K562 (cell line): ENCODE data around the gene C4orf54. TPM values are rescaled to one million over a fixed set of nuclear protein-coding genes. Genes with fewer than 3 reads are reported as not detected.

Experiments used
- ATAC-seq: fragments of 200-7000 bp; cut with Tn5 transposase; 3 replicates; pipeline ENCODE4 v1.9.1; 2020; ENCODE audit warnings: moderate library complexity
- BruUV-seq: library from RNA; stranded (reverse); fragments of 400-500 nt; replicated peaks from 2 replicates; lab custom pipeline; 2021; lab: Mats Ljungman, UMichigan
- CTCF ChIA-PET: fragments of 300-600 bp; formaldehyde crosslinking; extraction: SDS; loops from one replicate; lab custom pipeline; 2021; ENCODE audit warnings: low intra/inter-chr PET ratio; lab: Yijun Ruan, JAX
- POLR2A ChIA-PET: fragments of 300-600, 350-650 bp; sonication (Branson Sonifier 250); formaldehyde crosslinking; extraction: SDS; loops from one replicate; lab custom pipeline; 2021; ENCODE audit warnings: antibody characterized with exemption, inconsistent platforms; lab: Yijun Ruan, JAX
- DNase-seq, 4 experiments: peaks; one replicate each; pipeline versions ENCODE4 v3.0.0 to v3.0.0-alpha.2; 2011 to 2018; ENCODE audit warnings: low spot score in 3 of 4, mixed read lengths in 3 of 4; ENCODE audit errors: extremely low read depth in 1 of 4
- FAIRE-seq: peaks from 2 replicates; lab custom pipeline; 2011; peaks lifted over from hg19 to GRCh38; lab: Jason Lieb, UNC
- H2AFZ ChIP-seq: 2 replicates; pipeline ENCODE4 v1.6.0; 2011; ENCODE audit warnings: low read depth, low read length, control low read depth, inconsistent platforms
- H3K27ac ChIP-seq: fragments of 200-600 bp; 3 replicates; pipeline ENCODE4 v1.8.0; 2011; ENCODE audit warnings: low read depth, mild to moderate bottlenecking, control low read depth, inconsistent platforms, low read length, moderate library complexity, mixed read lengths; ENCODE audit errors: extremely low read depth
- H3K27me3 ChIP-seq, 2 experiments: fragments of 300-600 bp in 1 of 2; 2 replicates in 1 of 2; 3 replicates in 1 of 2; pipeline versions ENCODE4 v1.6.0 to v1.8.0; 2011; ENCODE audit warnings: inconsistent platforms in 2 of 2, low read length in 2 of 2, mild to moderate bottlenecking in 1 of 2, mixed read lengths in 1 of 2, moderate library complexity in 1 of 2; ENCODE audit not compliant: control insufficient read depth in 2 of 2, insufficient read depth in 2 of 2
- H3K36me3 ChIP-seq: fragments of 300-600 bp; 3 replicates; pipeline ENCODE4 v1.8.0; 2011; ENCODE audit warnings: mild to moderate bottlenecking, low read length, inconsistent platforms; ENCODE audit not compliant: control insufficient read depth, insufficient read depth
- H3K4me1 ChIP-seq, 2 experiments: fragments of 200-600 bp in 1 of 2; replicated peaks in 1 of 2; 2 replicates in 1 of 2; 3 replicates in 1 of 2; pipeline versions ENCODE4 v1.5.1 to v1.8.0; 2011; ENCODE audit warnings: inconsistent platforms in 2 of 2, low read length in 2 of 2, mild to moderate bottlenecking in 1 of 2, mixed read lengths in 1 of 2, moderate library complexity in 1 of 2; ENCODE audit not compliant: control insufficient read depth in 2 of 2, insufficient read depth in 2 of 2
- H3K4me2 ChIP-seq: 2 replicates; pipeline ENCODE4 v1.6.1; 2011; ENCODE audit warnings: low read length, control low read depth, inconsistent platforms, mixed read lengths; ENCODE audit not compliant: insufficient read depth
- H3K4me3 ChIP-seq: fragments of 200-600 bp; sonication (generic), shearing (Covaris generic); 2 replicates; pipeline ENCODE4 v1.5.1; 2016; ENCODE audit warnings: control low read depth, inconsistent platforms
- H3K79me2 ChIP-seq: fragments of 200-600 bp; 3 replicates; pipeline ENCODE4 v1.8.0; 2011; ENCODE audit warnings: low read length, inconsistent platforms; ENCODE audit not compliant: control insufficient read depth, insufficient read depth
- H3K9ac ChIP-seq, 2 experiments: 2 replicates each; pipeline versions ENCODE4 v1.6.0 to v1.6.1; 2011; ENCODE audit warnings: low read depth in 2 of 2, low read length in 2 of 2, control low read depth in 1 of 2, inconsistent platforms in 1 of 2, mild to moderate bottlenecking in 1 of 2, mixed read lengths in 1 of 2; ENCODE audit not compliant: insufficient read depth in 1 of 2
- H3K9me1 ChIP-seq: one replicate; pipeline ENCODE4 v1.6.0; 2011; ENCODE audit warnings: inconsistent platforms, mild to moderate bottlenecking, low read length, moderate library complexity; ENCODE audit not compliant: control insufficient read depth, insufficient read depth
- H3K9me3 ChIP-seq: replicated peaks from 2 replicates; pipeline ENCODE4 v1.5.1; 2011; ENCODE audit warnings: low read depth, low read length, inconsistent platforms; ENCODE audit not compliant: control insufficient read depth, insufficient read depth
- H4K20me1 ChIP-seq: replicated peaks from 2 replicates; pipeline ENCODE4 v1.6.1; 2011; ENCODE audit warnings: low read length, inconsistent platforms, mixed read lengths; ENCODE audit not compliant: control insufficient read depth, insufficient read depth
- BRCA1 ChIP-seq, 2 experiments: fragments of 450-650 bp in 1 of 2; sonication (generic) in 1 of 2; formaldehyde crosslinking in 1 of 2; IDR thresholded peaks; 2 replicates each; pipeline versions ENCODE4 v1.5.0 to v1.6.1; 2017 to 2020; ENCODE audit warnings: mild to moderate bottlenecking in 1 of 2, missing genetic modification reagents in 1 of 2
- EGR1 ChIP-seq: fragments of 450-650 bp; conservative IDR thresholded peaks from 2 replicates; pipeline ENCODE4 v1.6.1; 2017; ENCODE audit warnings: mild to moderate bottlenecking
- GABPA ChIP-seq: fragments of 200-800 bp; sonication (Bioruptor generic); conservative IDR thresholded peaks from 2 replicates; pipeline ENCODE4 v1.6.1; 2016; ENCODE audit warnings: low read depth, missing genetic modification characterization, missing compliant biosample characterization
- GABPB2 ChIP-seq: fragments of 250-450 bp; sonication (Bioruptor Pico); conservative IDR thresholded peaks from 2 replicates; pipeline ENCODE4 v1.5.1; 2021; ENCODE audit warnings: mild to moderate bottlenecking
- HDAC1 ChIP-seq, 2 experiments: fragments of 450-650 bp; IDR thresholded peaks; 2 replicates each; pipeline ENCODE4 v1.6.1; 2016 to 2017; ENCODE audit warnings: inconsistent platforms in 1 of 2, mild to moderate bottlenecking in 1 of 2, moderate library complexity in 1 of 2
- IRF2 ChIP-seq: sonication (generic); formaldehyde crosslinking; IDR thresholded peaks from 2 replicates; pipeline ENCODE4 v1.8.1; 2022; ENCODE audit warnings: mild to moderate bottlenecking, missing genetic modification reagents
- KDM4B ChIP-seq, 2 experiments: fragments of 450-650 bp in 1 of 2; sonication (generic) in 1 of 2; IDR thresholded peaks; 2 replicates each; pipeline ENCODE4 v1.6.1; 2016 to 2017; ENCODE audit warnings: borderline replicate concordance in 2 of 2, antibody characterized with exemption in 1 of 2, low read depth in 1 of 2, mild to moderate bottlenecking in 1 of 2
- POLR2H ChIP-seq: IDR thresholded peaks from 2 replicates; pipeline ENCODE4 v1.6.1; 2016; ENCODE audit warnings: missing genetic modification characterization, low read depth, mild to moderate bottlenecking, control low read depth, missing compliant biosample characterization, moderate library complexity
- PRDM10 ChIP-seq: fragments of 450-650 bp; IDR thresholded peaks from 2 replicates; pipeline ENCODE4 v1.6.1; 2018; ENCODE audit not compliant: partially characterized antibody
- XRCC4 ChIP-seq: IDR thresholded peaks from one replicate; pipeline ENCODE4 v1.6.1; 2011; ENCODE audit not compliant: insufficient read depth, insufficient read length; ENCODE audit errors: extremely low read depth
- ZBTB17 ChIP-seq: fragments of 450-650 bp; formaldehyde crosslinking; IDR thresholded peaks from 2 replicates; pipeline ENCODE4 v1.4.0; 2020; ENCODE audit warnings: mild to moderate bottlenecking
- ZNF707 ChIP-seq: fragments of 250-450 bp; sonication (Bioruptor Pico); conservative IDR thresholded peaks from 2 replicates; pipeline ENCODE4 v1.8.0; 2022; ENCODE audit warnings: inconsistent platforms, mild to moderate bottlenecking, moderate library complexity
- WGBS: fragments of 100-300 bp; shearing (Covaris generic); methylation state at CpG from one replicate; pipeline ENCODE4 v1.1.6; 2016; ENCODE audit warnings: low coverage, mixed read lengths; ENCODE audit not compliant: insufficient coverage; ENCODE audit errors: missing lambda C conversion rate; 5-methylcytosine and 5-hydroxymethylcytosine counted together
- in situ Hi-C: fragments of 300-500 bp; cut with MboI; formaldehyde crosslinking; loops from 4 replicates; pipeline ENCODE4 v1.15.0; 2018; ENCODE audit warnings: inconsistent platforms, mixed read lengths
- intact Hi-C: fragments of 100-400 bp; cut with micrococcal nuclease; formaldehyde crosslinking; loops from 2 replicates; pipeline ENCODE4 v1.14.2; 2022
- polyA plus RNA-seq, 8 experiments: library from polyadenylated mRNA; depleted of rRNA in 4 of 8; stranded (reverse) in 5 of 8; unstranded in 3 of 8; fragments of >200 nt; fragmentation: Nextera tagmentation in 2 of 8; fragmentation: Illumina TruSeq in 1 of 8; extraction: Ambion mirVana in 2 of 8; extraction: Trizol in 1 of 8; gene quantifications; 2 replicates each; pipeline versions ENCODE4 v1.2.1 to v1.2.3, GENCODE V29; 2011 to 2014; ENCODE audit warnings: inconsistent platforms in 1 of 8, missing spikeins in 1 of 8
- total RNA-seq, 7 experiments: library from RNA; depleted of rRNA in 6 of 7; stranded (reverse); fragments of >200 nt in 6 of 7; fragmentation: Illumina TruSeq in 2 of 7; extraction: Trizol in 2 of 7; gene quantifications; 2 replicates each; pipeline versions ENCODE4 v1.2.1 to v1.2.3, GENCODE V29; 2011 to 2021; ENCODE audit warnings: low replicate concordance in 1 of 7
- TF ChIP-seq, protein P1 (sequence below): fragments of 450-650 bp; conservative IDR thresholded peaks from 2 replicates; pipeline ENCODE4 v1.6.1; 2016; ENCODE audit warnings: missing genetic modification characterization, low read depth, mild to moderate bottlenecking, missing compliant biosample characterization, moderate library complexity
- TF ChIP-seq, protein P2 (sequence below): fragments of 450-650 bp; IDR thresholded peaks from 2 replicates; pipeline ENCODE4 v1.6.1; 2016; ENCODE audit warnings: borderline replicate concordance

C4orf54 gene
- total and polyA plus RNA-seq, 9 of the 15 experiments (the other 6 are each of a cell fraction or from before 2014, with no cell fraction given): not detected

DNA sequence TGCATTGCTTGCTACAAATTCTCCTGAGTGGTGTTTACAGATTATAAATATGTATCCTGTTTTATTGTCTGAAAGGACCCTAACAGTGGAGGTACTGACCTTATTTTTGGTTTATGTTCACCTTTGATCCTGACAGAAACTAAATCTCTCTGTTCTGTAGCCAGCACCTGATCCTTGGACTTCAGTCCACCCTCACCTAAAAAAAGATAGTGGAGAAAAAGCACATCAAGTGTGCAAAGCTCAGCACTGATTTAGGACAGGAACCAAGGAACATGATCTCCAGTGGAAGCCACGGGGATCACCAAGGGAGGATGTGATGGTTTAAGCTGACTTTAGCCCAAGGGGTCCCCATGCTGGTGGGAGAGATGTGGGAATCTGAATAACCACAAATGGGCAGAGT is 22.3 kb upstream of the C4orf54 start (continued):
- no peak for TF ChIP-seq GABPB2 (CRISPR knock-in tag)
- TF ChIP-seq IRF2 (CRISPR knock-in tag): no peak
- no peak for TF ChIP-seq ZBTB17
- no peak for TF ChIP-seq BRCA1 (IDR thresholded peaks at IDR 0.05)
- TF ChIP-seq BRCA1 (CRISPR knock-in tag; IDR thresholded peaks at IDR 0.05): no peak
- no peak for TF ChIP-seq PRDM10
- no peak for TF ChIP-seq EGR1
- no peak for TF ChIP-seq KDM4B (IDR thresholded peaks at IDR 0.05; ENCODE audit: borderline replicate concordance in 2 of 2, low read depth in 1 of 2)

GRCh38 chr4:99679204-99679603 is 21.6 kb upstream of the C4orf54 start:
- H3K27ac ChIP-seq: no peak overlapping the region
- no peaks in the 10 kb centered on the region; a peak in 1 of 5 replicates for H3K4me1 ChIP-seq
- no peaks in the 10 kb centered on the region for H3K79me2 ChIP-seq
- H3K9ac ChIP-seq: no peak overlapping the region
- 2% methylated on average over 4 of the region's 4 CpGs for WGBS
- no TSS peak for BruUV-seq
- no peaks in the 10 kb centered on the region for H3K27me3 ChIP-seq
- H3K4me3 ChIP-seq: no peak overlapping the region
- H2AFZ ChIP-seq: no peak overlapping the region
- H3K9me1 ChIP-seq: no peaks in the 10 kb centered on the region
- H4K20me1 ChIP-seq: no peaks in the 10 kb centered on the region
- FAIRE-seq (no peak), ATAC-seq (no peak), DNase-seq (no peak)
- in situ Hi-C loops (no loop called here), intact Hi-C loops (no loop called here)
- ChIA-PET CTCF (no interaction called here), POLR2A (no interaction called here)
- H3K9me3 ChIP-seq: no peaks in the 10 kb centered on the region
- H3K4me2 ChIP-seq: no peak overlapping the region
- H3K36me3 ChIP-seq: no peaks in the 10 kb centered on the region
- TF ChIP-seq, protein P1, sequence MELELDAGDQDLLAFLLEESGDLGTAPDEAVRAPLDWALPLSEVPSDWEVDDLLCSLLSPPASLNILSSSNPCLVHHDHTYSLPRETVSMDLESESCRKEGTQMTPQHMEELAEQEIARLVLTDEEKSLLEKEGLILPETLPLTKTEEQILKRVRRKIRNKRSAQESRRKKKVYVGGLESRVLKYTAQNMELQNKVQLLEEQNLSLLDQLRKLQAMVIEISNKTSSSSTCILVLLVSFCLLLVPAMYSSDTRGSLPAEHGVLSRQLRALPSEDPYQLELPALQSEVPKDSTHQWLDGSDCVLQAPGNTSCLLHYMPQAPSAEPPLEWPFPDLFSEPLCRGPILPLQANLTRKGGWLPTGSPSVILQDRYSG (tag): no peak
- no peak for TF ChIP-seq XRCC4
- TF ChIP-seq HDAC1 (IDR thresholded peaks at IDR 0.05): no peak
- no peak for TF ChIP-seq GABPA (tag)
- no peak for TF ChIP-seq POLR2H
- TF ChIP-seq, protein P2, sequence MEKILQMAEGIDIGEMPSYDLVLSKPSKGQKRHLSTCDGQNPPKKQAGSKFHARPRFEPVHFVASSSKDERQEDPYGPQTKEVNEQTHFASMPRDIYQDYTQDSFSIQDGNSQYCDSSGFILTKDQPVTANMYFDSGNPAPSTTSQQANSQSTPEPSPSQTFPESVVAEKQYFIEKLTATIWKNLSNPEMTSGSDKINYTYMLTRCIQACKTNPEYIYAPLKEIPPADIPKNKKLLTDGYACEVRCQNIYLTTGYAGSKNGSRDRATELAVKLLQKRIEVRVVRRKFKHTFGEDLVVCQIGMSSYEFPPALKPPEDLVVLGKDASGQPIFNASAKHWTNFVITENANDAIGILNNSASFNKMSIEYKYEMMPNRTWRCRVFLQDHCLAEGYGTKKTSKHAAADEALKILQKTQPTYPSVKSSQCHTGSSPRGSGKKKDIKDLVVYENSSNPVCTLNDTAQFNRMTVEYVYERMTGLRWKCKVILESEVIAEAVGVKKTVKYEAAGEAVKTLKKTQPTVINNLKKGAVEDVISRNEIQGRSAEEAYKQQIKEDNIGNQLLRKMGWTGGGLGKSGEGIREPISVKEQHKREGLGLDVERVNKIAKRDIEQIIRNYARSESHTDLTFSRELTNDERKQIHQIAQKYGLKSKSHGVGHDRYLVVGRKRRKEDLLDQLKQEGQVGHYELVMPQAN: no peak
- no peak for TF ChIP-seq ZNF707 (CRISPR knock-in tag)
